Nephron progenitor cell (in vitro differentiated cells): ENCODE data around the gene MEF2B.

Experiments
- DNase-seq: peaks from one replicate; pipeline ENCODE4 v3.0.0; 2021
- H3K27ac Mint-ChIP-seq: 2 replicates; pipeline ENCODE4 v1.8.0; 2021; ENCODE audit warnings: mild to moderate bottlenecking, moderate library complexity, mixed read lengths
- H3K27me3 Mint-ChIP-seq: 2 replicates; pipeline ENCODE4 v1.8.0; 2021; ENCODE audit warnings: mild to moderate bottlenecking, low read depth, mixed read lengths; ENCODE audit not compliant: poor library complexity
- H3K36me3 Mint-ChIP-seq: 2 replicates; pipeline ENCODE4 v1.8.0; 2021; ENCODE audit warnings: low read depth, mixed read lengths
- H3K4me1 Mint-ChIP-seq: 2 replicates; pipeline ENCODE4 v1.8.0; 2021; ENCODE audit warnings: mixed read lengths
- H3K4me3 Mint-ChIP-seq: 2 replicates; pipeline ENCODE4 v1.8.0; 2021; ENCODE audit warnings: mild to moderate bottlenecking, moderate library complexity, mixed read lengths
- H3K9me3 Mint-ChIP-seq: 2 replicates; pipeline ENCODE4 v1.8.0; 2021; ENCODE audit warnings: mild to moderate bottlenecking, moderate library complexity, mixed read lengths
- CTCF ChIP-seq: fragments of 200-600 bp; sonication (generic); IDR thresholded peaks from 2 replicates; pipeline ENCODE4 v1.5.0; 2021; ENCODE audit warnings: antibody characterized with exemption

The MEF2B gene

DNA sequence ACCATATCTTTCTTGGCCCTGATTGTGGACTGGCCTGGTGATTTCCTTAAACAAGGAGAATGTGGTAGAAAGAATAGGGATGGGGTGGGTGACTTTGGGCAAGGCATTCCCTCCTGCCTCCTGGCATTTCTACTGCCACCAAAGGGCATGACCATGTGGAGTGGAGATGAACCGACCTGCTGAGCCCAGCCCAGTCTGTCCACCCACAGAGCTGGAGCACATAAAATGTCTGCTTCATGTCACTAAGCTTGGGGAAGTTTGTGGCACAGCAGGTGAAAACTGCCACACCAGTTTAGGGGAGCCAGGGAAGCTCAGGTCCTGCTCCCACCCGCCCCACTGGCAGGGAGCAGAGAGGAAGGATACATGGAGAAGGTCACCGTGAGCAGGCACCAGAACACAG lies 38.1 kb downstream of the MEF2B start:
- no peak for DNase-seq
- Mint-ChIP-seq H3K4me3 (no peak overlapping the region), H3K27me3 (peaks cover 3% of the 10 kb centered on the region)

GRCh38 chr19:19126102-19126501 lies 44.0 kb downstream of the MEF2B start:
- TF ChIP-seq CTCF: no peak
- Mint-ChIP-seq H3K36me3 (peaks cover 72% of the 10 kb centered on the region), H3K4me3 (no peak overlapping the region), H3K27me3 (no peaks in the 10 kb centered on the region), H3K9me3 (peaks cover 39% of the 10 kb centered on the region), H3K27ac (no peak overlapping the region), H3K4me1 (no peaks in the 10 kb centered on the region)
- DNase-seq: no peak

More for the DNA sequence above, 38.1 kb downstream of the MEF2B start:
- peak overlapping the region; percentile 39 for H3K27ac Mint-ChIP-seq
- H3K36me3 Mint-ChIP-seq: peaks cover 59% of the 10 kb centered on the region
- TF ChIP-seq CTCF: no peak
- peaks cover 10% of the 10 kb centered on the region for H3K4me1 Mint-ChIP-seq
- peaks cover 28% of the 10 kb centered on the region for H3K9me3 Mint-ChIP-seq

DNA sequence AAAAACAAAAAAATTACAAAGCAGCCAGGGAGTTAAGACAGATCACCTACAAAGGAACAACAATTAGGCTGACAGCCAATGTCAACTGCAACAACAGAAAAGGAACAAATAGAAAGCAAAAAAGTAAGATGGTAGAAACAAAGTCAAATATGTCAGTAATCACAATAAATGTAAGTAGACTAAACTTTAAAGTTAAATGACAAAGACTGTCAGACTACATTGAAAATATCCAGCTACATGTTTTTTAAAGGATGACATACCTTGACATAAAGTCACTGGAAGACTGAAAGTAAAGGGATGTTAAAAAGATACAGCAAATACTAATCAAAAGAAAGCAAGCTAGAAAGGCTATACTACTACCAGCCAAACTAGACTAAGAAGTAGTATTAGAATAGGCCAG lies 46.7 kb downstream of the MEF2B start:
- no peak for TF ChIP-seq CTCF
- H3K36me3 Mint-ChIP-seq: peaks cover 59% of the 10 kb centered on the region
- peaks cover 21% of the 10 kb centered on the region for H3K4me1 Mint-ChIP-seq
- no peaks in the 10 kb centered on the region for H3K27me3 Mint-ChIP-seq
- no peak overlapping the region for H3K4me3 Mint-ChIP-seq
- no peak overlapping the region for H3K27ac Mint-ChIP-seq
- H3K9me3 Mint-ChIP-seq: peaks cover 31% of the 10 kb centered on the region
- DNase-seq: no peak

DNA sequence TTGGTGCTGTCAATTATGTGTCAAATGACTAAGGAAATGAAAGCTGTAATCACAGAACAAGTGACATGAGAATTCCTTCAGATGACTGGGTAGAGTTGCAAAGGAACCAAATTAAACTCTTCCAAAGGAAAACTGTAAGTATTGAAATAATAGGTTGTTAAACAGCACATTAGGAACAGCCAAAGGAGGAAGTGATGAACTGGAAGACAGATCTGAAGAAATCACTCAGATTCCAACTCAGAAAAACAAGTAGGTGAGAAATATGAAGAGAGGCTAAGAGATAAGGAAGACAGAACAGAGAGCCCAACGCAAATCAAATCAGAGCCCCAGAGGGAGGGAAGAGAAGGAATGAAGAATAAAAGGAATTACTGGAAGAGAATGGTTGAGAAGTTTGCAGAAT lies 47.2 kb downstream of the MEF2B start:
- Mint-ChIP-seq H3K9me3 (peaks cover 29% of the 10 kb centered on the region), H3K27ac (no peak overlapping the region), H3K27me3 (no peaks in the 10 kb centered on the region), H3K36me3 (peaks cover 56% of the 10 kb centered on the region), H3K4me3 (no peak overlapping the region), H3K4me1 (peaks cover 21% of the 10 kb centered on the region)
- no peak for TF ChIP-seq CTCF
- DNase-seq: no peak

DNA sequence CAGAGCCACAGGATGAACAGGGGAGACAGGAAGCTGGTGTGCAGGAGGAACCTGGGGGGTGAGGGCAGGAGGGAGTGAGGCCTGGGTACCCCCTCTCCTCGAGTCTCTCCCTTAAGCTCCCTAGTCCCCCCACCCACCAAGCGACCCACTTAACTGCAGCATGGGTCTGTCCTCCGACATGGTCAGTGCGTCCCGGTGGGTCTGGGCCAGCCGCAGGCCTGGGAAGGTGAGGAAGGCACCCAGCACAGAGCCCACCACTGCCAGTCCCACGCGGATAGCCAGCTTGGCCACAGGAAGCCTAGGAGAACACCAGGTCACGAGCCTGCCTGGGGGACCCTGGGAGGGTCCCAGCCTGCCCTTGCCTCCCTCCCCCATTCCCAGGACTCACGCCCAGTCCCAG lies 48.7 kb downstream of the MEF2B start:
- no peak for DNase-seq
- Mint-ChIP-seq H3K27ac (no peak overlapping the region), H3K4me1 (peaks cover 21% of the 10 kb centered on the region), H3K9me3 (peaks cover 27% of the 10 kb centered on the region), H3K36me3 (peaks cover 53% of the 10 kb centered on the region), H3K4me3 (no peak overlapping the region), H3K27me3 (no peaks in the 10 kb centered on the region)
- no peak for TF ChIP-seq CTCF

- peaks cover 21% of the 10 kb centered on the region for H3K4me1 Mint-ChIP-seq
Observed at GRCh38 chr19:19120308-19121231, 49.5 kb downstream of the MEF2B start.

More at GRCh38 chr19:19120308-19121231, 49.5 kb downstream of the MEF2B start:
- no peak for TF ChIP-seq CTCF
- H3K36me3 Mint-ChIP-seq: peaks cover 52% of the 10 kb centered on the region
- DNase-seq: peak; percentile 100
- H3K9me3 Mint-ChIP-seq: peaks cover 27% of the 10 kb centered on the region
- H3K27ac Mint-ChIP-seq: no peak overlapping the region
- peak overlapping the region; percentile 74 for H3K4me3 Mint-ChIP-seq
- peaks cover 3% of the 10 kb centered on the region for H3K27me3 Mint-ChIP-seq
